HepG2 (cell line): ENCODE data around the gene TMEM14B. TPM values are rescaled to one million over a fixed set of nuclear protein-coding genes. Genes with fewer than 3 reads are reported as not detected.

Experiments
- ARNTL ChIP-seq: sonication (generic); formaldehyde crosslinking; IDR thresholded peaks from 2 replicates; pipeline ENCODE4 v1.4.0; 2020; ENCODE audit warnings: mild to moderate bottlenecking, missing genetic modification reagents
- BCL6 ChIP-seq: IDR thresholded peaks from 2 replicates; pipeline ENCODE4 v1.6.1; 2016; ENCODE audit warnings: missing genetic modification reagents, missing compliant biosample characterization
- CBX1 ChIP-seq: IDR thresholded peaks from one replicate; pipeline ENCODE4 v1.6.1; 2016; ENCODE audit warnings: antibody characterized with exemption, low read depth
- CERS6 ChIP-seq: sonication (generic); formaldehyde crosslinking; IDR thresholded peaks from 2 replicates; pipeline ENCODE4 v1.5.0; 2020; ENCODE audit warnings: missing genetic modification reagents
- DPF2 ChIP-seq: sonication (generic); formaldehyde crosslinking; IDR thresholded peaks from 2 replicates; pipeline ENCODE4 v1.4.0; 2020; ENCODE audit warnings: mild to moderate bottlenecking, low read depth, missing genetic modification reagents, borderline replicate concordance
- NR2C2 ChIP-seq: sonication (generic); formaldehyde crosslinking; IDR thresholded peaks from 2 replicates; pipeline ENCODE4 v1.4.0; 2020; ENCODE audit warnings: missing genetic modification reagents, mild to moderate bottlenecking, moderate library complexity, borderline replicate concordance
- RBFOX2 ChIP-seq: fragments of 200-400 bp; formaldehyde crosslinking; IDR thresholded peaks from 2 replicates; pipeline ENCODE4 v1.6.1; 2017; ENCODE audit warnings: low read depth, mild to moderate bottlenecking, low read length
- RELA ChIP-seq: sonication (generic); formaldehyde crosslinking; IDR thresholded peaks from 2 replicates; pipeline ENCODE4 v1.4.0; 2020; ENCODE audit warnings: missing genetic modification reagents
- SAFB2 ChIP-seq: sonication (generic); formaldehyde crosslinking; IDR thresholded peaks from 2 replicates; pipeline ENCODE4 v1.5.1; 2020; ENCODE audit warnings: missing genetic modification reagents, low read depth, mild to moderate bottlenecking, borderline replicate concordance
- UBTF ChIP-seq: sonication (generic); formaldehyde crosslinking; IDR thresholded peaks from 2 replicates; pipeline ENCODE4 v1.4.0; 2020; ENCODE audit warnings: mild to moderate bottlenecking, missing genetic modification reagents
- ZBTB7B ChIP-seq: sonication (generic); formaldehyde crosslinking; IDR thresholded peaks from 2 replicates; pipeline ENCODE4 v1.4.0; 2020; ENCODE audit warnings: missing genetic modification reagents
- ZNF160 ChIP-seq: sonication (generic); formaldehyde crosslinking; IDR thresholded peaks from 2 replicates; pipeline ENCODE4 v1.8.0; 2022; ENCODE audit warnings: mild to moderate bottlenecking, inconsistent platforms, missing genetic modification reagents
- ZNF274 ChIP-seq: sonication (generic); formaldehyde crosslinking; IDR thresholded peaks from 2 replicates; pipeline ENCODE4 v1.5.1; 2020; ENCODE audit warnings: mild to moderate bottlenecking, missing genetic modification reagents
- ZNF331 ChIP-seq: sonication (generic); formaldehyde crosslinking; IDR thresholded peaks from 2 replicates; pipeline ENCODE4 v1.4.0; 2020; ENCODE audit warnings: missing genetic modification reagents
- ZNF34 ChIP-seq: sonication (generic); formaldehyde crosslinking; IDR thresholded peaks from 2 replicates; pipeline ENCODE4 v1.4.0; 2020; ENCODE audit warnings: mild to moderate bottlenecking, missing genetic modification reagents, borderline replicate concordance
- ZNF512 ChIP-seq: sonication (generic); formaldehyde crosslinking; IDR thresholded peaks from 2 replicates; pipeline ENCODE4 v1.4.0; 2020; ENCODE audit warnings: mild to moderate bottlenecking, missing genetic modification reagents
- ZNF639 ChIP-seq: conservative IDR thresholded peaks from 2 replicates; pipeline ENCODE4 v1.6.1; 2018; ENCODE audit warnings: missing genetic modification reagents
- ZNF703 ChIP-seq: sonication (generic); formaldehyde crosslinking; IDR thresholded peaks from 2 replicates; pipeline ENCODE4 v1.5.1; 2020; ENCODE audit warnings: missing genetic modification reagents, mild to moderate bottlenecking, moderate library complexity, borderline replicate concordance
- ZNF709 ChIP-seq: sonication (generic); formaldehyde crosslinking; IDR thresholded peaks from 2 replicates; pipeline ENCODE4 v1.5.0; 2020; ENCODE audit warnings: mild to moderate bottlenecking, missing genetic modification reagents
- ZNF770 ChIP-seq: sonication (generic); formaldehyde crosslinking; IDR thresholded peaks from 2 replicates; pipeline ENCODE4 v1.5.0; 2020; ENCODE audit warnings: mild to moderate bottlenecking, missing genetic modification reagents
- ZNF772 ChIP-seq: sonication (generic); formaldehyde crosslinking; IDR thresholded peaks from 2 replicates; pipeline ENCODE4 v1.5.0; 2020; ENCODE audit warnings: mild to moderate bottlenecking, missing genetic modification reagents
- polyA plus RNA-seq, 8 experiments: library from polyadenylated mRNA; depleted of rRNA in 3 of 8; stranded (reverse) in 7 of 8; unstranded in 1 of 8; fragments of >200 nt; fragmentation: Illumina TruSeq in 4 of 8; extraction: Trizol in 4 of 8; gene quantifications; 2 replicates each; pipeline versions ENCODE4 v1.2.1 to v1.2.3, GENCODE V29; 2011 to 2016; ENCODE audit warnings: low read depth in 4 of 8, missing spikeins in 1 of 8, mixed read lengths in 1 of 8; ENCODE audit not compliant: insufficient read depth in 1 of 8
- total RNA-seq, 5 experiments: library from RNA; depleted of rRNA; stranded (reverse); fragments of >200 nt; fragmentation: Illumina TruSeq; extraction: Trizol; gene quantifications; 2 replicates each; pipeline ENCODE4 v1.2.3, GENCODE V29; 2016; ENCODE audit warnings: low read depth in 1 of 5

Gene TMEM14B
- total and polyA plus RNA-seq, 2 of the 13 experiments (the other 11 are each of a cell fraction or from before 2014, with no cell fraction given) = 133 to 200 TPM

- TF ChIP-seq NR2C2 = no peak; the same call in none of the 2 replicates
- TF ChIP-seq UBTF (CRISPR knock-in tag) = peak; percentile 83
- TF ChIP-seq CERS6 (CRISPR knock-in tag) = no peak
- peak; percentile 95; the same call in 1 of the 2 replicates for TF ChIP-seq ZNF709 (CRISPR knock-in tag)
- peak; percentile 63 for TF ChIP-seq BCL6
- 0 out of 2 replicates have a peak, but pooled peaks have one; percentile 48 for TF ChIP-seq ZNF274 (CRISPR knock-in tag)
- no peak for TF ChIP-seq SAFB2 (CRISPR knock-in tag)
- peak; percentile 84 for TF ChIP-seq ARNTL (CRISPR knock-in tag)
- TF ChIP-seq ZNF639 (CRISPR knock-in tag) = peak; percentile 99
- no peak; the same call in 1 of the 2 replicates for TF ChIP-seq ZNF770 (CRISPR knock-in tag)
- no peak for TF ChIP-seq ZNF512 (CRISPR knock-in tag)
- TF ChIP-seq RBFOX2 = peak; percentile 96
- peak; percentile 98 for TF ChIP-seq ZNF34
- TF ChIP-seq ZNF772 (CRISPR knock-in tag) = peak; percentile 92
- TF ChIP-seq CBX1 = no peak
- TF ChIP-seq DPF2 (CRISPR knock-in tag) = no peak
- peak; percentile 76; the same call in 1 of the 2 replicates for TF ChIP-seq RELA
- TF ChIP-seq ZNF703 (CRISPR knock-in tag) = peak; percentile 36; the same call in 1 of the 2 replicates
- TF ChIP-seq ZBTB7B (CRISPR knock-in tag) = no peak; the same call in 1 of the 2 replicates
- TF ChIP-seq ZNF331 (CRISPR knock-in tag) = peak; percentile 69; the same call in 1 of the 2 replicates
- TF ChIP-seq ZNF160 (CRISPR knock-in tag) = peak; percentile 59; the same call in 1 of the 2 replicates
Observed at GRCh38 chr6:10747251-10747972, at the start of gene TMEM14B (continued).
